AG20443 (cell line): Measurements from ENCODE around the gene BIRC7.

Experiments
- DNase-seq: peaks from one replicate; pipeline ENCODE4 v3.0.0; 2012; ENCODE audit warnings: low spot score, mixed read lengths

BIRC7 gene

DNA sequence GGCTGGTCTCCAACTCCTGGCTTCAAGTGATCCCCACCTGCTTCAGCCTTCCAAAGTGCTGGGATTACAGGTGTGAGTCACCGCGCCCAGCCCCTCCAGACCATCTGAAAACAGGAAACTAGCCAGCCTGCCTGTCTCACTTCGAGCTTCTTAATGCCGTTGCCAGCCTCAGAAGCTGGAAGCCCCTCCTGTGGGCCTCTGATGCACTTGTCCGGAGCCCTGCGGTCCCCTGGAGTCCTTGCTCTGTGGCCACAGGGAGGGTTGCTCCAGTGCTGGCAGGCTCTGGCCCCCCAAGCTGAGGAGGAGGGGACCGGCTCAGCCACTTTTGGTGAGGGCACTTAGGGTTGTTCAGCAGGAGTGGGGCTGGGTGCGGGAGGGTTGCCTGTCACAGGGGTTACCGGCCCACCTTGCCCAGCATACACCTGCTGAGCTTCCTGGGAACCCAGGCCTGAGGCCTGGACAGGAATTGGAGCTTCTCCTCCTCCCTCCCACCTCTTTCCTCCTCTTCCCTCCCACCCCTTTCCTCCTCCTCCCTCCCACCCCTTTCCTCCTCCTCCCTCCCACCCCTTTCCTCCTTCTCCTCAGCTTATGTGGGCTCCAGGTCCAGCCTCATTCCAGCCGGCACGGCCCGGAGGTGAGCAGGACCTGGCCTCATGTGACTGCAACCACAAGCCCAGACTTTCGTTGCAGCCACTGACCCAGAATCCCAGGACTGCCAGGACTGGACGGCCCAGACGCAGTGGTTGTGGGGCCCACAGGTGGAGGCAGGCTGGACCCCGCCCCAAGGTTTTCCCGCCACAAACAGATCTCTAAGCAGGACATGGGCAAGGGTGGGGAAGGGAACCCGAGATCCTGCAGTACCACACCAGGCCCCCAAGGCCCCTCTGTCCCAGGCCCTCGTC lies 9.4 kb upstream of the BIRC7 start:
- DNase-seq: no peak

GRCh38 chr20:63227260-63227659 lies 8.4 kb upstream of the BIRC7 start:
- no peak for DNase-seq

DNA sequence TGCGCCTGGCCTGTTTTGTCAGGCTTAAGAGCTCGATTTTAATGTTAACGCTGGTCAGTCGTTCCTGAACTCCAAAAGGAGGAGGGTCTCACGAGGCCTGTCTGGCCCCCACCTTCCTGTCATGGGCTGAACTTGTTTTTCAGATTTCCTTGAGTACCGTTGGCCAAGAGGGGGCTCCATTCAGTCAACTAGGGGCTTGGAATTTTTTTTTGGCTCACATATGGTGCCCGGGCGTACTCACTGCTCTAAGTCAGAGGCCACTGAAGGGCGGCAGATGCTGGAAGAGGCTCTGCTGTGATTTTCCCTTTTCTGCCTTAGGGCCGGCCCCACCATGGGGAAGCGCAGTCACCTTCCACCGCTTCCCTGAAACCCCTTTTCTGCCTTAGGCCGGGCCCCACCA lies 6.9 kb upstream of the BIRC7 start:
- DNase-seq: no peak

DNA sequence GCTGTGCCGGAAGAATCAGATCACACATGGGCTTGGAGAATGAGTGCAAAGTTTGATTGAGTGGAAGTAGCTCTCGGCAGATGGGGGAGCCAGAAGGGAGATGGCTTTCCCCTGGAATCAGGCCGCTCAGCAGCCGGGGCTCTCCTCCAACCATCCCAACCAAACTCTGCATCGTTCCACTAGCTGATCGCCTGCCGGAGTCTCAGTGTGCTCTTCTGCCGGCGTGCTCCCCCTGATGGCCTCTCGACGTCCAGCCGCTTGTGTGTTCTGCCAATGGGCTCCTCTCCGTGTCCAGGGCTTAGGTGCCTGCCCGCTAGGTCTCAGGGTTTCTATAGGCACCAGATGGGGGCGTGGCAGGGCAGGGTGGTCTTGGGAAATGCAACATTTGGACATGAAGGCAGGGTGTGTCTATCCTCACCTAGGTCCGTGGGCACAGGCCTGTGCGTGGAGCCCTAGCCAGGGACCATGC lies 4.9 kb upstream of the BIRC7 start:
- peak; percentile 85 for DNase-seq

- DNase-seq: peak; percentile 76
Observed at GRCh38 chr20:63232235-63233060, 3.3 kb upstream of the BIRC7 start.

DNA sequence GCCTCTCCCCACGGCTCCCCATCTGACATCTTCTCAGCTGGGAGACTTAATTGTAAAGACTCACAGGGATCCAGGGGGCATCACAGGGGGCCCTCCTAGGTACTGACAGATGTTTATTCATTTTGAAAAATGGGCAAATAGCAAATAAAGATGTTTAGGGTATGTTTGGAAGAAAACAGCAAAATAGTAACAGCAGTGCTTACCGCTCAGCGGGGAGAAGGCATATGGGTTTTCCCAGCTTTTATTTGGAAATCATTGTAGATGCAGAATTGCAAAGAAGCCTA lies 2.7 kb upstream of the BIRC7 start:
- no peak for DNase-seq

DNA sequence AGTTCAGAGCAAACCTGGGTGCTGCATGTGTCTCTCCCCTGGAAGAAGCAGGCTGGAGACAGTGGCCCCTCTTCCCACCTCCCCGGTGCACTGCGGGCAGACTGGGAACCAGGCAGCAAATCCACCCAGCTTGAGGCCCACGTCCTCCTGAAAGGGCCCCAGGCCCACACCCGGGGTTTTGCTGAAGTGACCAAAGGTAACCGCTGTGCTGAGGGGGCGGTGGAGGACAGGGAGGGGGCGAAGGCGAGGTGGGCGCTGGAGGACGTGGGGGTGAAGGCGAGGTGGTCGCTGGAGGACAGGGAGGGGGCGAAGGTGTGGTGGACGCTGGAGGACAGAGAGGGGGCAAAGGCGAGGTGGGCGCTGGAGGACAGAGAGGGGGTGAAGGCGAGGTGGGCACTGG lies 1.8 kb upstream of the BIRC7 start:
- no peak for DNase-seq

DNA sequence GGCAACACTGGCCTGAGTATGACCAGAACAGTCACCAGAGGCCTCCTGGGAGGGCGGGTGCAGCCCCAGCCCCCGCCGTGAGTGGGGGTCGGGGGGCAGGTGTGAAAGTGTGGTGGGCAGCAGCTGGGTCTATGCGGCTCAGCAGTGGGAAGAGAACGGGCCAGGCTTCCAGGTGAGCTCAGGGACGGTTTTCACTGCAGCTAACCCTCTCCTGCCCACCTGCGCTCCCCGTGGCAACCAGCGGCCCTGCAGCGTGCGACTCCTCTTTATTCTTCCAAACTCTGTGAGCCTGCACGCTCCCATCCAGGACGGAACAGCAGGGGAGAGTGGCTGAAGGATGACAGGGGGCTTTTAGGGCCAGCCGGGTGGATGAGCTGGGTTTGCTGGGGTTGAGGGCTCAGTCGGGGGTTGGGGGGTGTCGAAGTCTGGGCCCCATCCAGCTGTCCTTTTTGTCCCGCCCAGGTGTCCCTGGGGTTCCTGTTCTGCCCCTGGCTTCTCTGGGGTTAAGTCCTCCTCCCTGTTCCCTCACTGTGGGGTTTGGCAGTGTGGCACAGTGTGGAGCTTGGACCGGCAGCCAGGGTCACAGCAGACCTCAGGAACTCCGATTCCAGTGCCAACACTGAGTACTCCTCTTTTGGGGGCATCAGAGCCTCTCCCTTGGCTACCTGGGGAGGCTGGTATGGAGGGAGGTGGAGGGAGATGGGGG lies 859 bp upstream of the BIRC7 start:
- peak; percentile 43 for DNase-seq

DNA sequence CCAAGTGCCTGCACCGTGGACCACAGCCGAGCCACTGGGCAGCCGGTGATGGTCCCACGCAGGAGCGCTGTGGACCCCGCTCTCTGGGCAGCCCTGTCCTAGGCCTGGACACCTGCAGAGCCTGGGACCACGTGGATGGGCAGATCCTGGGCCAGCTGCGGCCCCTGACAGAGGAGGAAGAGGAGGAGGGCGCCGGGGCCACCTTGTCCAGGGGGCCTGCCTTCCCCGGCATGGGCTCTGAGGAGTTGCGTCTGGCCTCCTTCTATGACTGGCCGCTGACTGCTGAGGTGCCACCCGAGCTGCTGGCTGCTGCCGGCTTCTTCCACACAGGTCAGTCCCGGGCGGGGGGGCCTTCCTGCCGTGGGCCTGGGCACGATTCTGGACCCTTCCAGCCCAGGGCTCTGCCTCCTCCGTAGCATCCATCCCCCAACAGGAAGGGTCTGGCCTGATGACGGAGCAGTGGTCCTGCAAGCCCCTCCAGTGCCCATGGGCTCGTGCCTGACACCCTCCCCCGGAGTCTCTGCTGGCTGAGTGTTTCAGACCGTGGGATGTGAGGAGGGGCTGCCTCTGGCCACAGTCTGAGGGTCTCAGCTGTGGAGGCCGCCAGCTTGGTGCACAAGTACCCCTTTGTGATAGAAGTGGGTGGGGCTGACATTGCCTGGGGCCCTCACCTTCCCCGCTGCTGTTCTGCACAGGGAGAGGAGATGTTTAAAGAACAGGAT lies 572 bp downstream of the BIRC7 start:
- no peak for DNase-seq

GRCh38 chr20:63238031-63238430 lies 2.3 kb downstream of the BIRC7 start:
- no peak for DNase-seq

DNA sequence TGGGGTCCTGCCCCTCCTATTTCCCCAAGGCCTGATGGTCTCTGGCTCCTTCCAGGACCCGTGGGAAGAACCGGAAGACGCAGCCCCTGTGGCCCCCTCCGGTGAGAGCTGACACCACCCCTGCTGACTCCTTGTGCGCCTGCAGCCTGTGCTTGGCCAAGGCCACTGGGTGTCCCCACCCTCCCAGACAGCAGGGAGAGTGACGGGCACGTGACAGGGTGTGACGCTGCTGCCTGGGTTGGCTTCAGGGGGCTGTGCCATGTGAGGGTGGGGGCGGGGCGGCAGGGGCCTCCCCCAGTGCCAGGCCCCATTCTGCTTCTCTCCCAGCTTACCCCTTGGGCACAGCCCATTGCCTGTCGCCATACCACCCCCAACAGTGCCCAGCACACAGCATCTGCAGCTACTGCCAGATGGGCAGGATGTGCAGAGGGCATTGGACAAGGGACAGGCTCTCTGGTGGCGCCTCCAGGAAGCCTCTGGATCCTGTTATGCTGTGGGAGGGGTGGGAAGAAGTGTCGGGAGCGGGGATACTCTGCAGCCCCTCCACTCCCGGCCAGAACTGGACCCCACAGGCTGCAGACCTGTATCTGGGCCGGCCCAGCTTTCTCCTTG lies 2.9 kb downstream of the BIRC7 start:
- no peak for DNase-seq

DNA sequence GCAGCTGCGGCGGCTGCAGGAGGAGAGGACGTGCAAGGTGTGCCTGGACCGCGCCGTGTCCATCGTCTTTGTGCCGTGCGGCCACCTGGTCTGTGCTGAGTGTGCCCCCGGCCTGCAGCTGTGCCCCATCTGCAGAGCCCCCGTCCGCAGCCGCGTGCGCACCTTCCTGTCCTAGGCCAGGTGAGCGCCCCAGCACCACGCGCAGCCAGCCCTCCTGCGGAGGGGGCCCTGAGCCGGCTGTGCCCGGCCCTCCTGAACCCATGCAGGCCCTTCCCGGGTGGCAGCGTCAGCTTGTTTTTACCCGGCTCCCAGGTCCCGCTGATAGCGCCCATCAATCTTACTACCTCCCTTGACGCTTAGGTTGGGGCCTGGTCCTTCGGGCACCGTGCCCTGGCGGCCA lies 3.7 kb downstream of the BIRC7 start:
- no peak for DNase-seq

DNA sequence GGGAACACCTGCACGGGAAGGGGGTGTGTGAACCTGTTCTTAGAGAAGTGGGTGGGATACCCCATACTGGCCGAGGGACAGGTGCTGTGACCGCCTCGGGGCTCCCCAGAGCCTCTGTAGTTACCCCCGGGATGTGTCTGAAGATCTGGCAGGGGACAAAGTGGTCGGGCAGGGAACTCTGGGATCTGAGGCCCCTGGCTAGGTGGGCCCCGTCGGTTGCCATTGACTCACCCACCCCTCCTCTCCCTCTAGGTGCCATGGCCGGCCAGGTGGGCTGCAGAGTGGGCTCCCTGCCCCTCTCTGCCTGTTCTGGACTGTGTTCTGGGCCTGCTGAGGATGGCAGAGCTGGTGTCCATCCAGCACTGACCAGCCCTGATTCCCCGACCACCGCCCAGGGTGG lies 4.3 kb downstream of the BIRC7 start:
- DNase-seq: no peak

DNA sequence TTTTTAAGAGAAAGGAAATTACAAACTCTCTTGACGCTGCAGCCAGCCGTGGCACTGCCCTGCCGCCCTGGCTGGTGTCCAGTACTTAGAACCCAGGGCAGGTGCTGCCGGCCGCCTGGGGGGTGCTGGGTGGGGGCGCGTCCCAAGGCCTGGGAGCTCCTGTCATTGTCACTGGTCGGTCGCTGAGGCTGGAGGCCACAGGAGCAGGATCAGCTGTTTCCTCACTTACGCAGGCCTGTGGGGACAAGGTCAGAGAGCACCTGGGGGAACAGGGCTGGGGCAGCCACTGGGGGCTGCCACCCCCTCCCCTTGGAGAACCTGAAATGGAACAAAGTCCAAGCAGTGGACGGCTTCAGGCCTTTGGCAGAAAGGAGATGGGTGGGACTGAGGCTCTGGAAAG lies 5.6 kb downstream of the BIRC7 start:
- DNase-seq: no peak

GRCh38 chr20:63242736-63243135 lies 7.0 kb downstream of the BIRC7 start:
- DNase-seq: no peak

DNA sequence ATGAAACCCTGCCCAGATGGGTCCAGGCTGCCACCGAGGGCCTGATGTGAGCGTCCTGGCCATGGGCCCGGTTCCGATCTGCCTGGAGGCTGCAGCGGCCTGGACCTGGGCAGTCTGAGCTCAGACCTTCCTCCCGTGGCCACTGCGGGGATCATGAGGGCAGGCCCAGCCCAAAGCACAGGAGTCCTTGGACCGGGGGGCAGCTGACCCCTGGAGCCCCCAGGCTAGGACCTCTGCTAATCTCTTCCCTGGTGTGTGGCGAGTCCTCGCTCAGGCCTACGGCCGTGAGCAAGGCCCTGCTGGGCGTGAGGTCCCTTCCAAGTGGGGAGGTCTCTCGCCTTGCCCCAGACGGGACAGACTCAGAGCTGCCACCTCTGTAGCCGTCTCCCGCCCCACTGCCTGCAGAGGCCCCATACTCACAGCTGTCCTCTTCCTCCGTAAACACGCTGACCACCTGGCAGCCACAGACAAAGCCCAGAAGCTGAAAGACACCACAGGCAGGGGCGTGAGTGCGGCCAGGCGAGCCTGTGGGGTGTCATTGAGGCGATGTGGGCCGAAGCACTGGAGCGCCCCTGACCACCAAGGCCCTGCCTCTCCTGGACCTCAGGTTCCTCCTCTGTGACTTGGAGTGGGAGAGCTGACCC lies 8.0 kb downstream of the BIRC7 start:
- no peak for DNase-seq

- DNase-seq: no peak
Observed at GRCh38 chr20:63244468-63244867, 8.8 kb downstream of the BIRC7 start.

DNA sequence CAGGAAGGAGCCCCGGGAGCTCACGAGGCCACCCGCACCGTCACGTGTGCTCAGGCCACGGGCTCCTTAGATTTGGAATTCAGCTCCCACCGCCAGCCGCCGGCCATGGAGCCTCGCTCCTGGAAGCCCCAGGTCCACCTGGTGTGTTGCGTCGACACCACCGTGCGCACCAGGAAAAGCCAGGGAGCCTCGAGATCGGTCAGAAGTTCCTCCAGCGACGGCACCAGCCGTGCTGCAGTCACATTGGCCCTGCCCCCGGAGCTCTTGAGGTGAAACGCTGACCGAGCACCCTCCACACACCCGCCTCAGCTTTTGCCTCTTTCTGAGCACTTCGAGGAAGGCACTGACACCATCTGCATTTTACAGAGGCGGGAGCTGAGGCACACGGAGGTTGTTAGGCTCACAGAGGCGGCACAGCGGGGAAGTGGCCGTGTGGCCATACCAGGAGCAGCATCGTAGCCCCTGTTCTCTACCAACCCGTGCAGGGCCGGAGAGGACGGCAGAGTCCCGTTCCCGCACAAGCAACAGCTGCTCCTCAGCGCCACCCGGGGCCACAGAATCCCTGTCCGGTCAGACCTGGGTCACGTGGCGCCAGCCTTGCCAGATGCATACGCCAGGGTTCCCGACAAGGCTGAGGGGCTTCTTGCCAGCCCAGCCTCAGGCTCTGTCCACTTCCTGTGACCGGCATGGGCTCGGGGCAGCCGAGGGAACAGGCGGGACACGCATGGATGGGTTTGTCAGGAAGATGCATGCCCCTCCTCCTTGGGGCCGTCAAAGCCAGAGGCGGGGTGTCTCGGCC lies 11.0 kb downstream of the BIRC7 start:
- DNase-seq: no peak

GRCh38 chr20:63247671-63248228 lies 12.0 kb downstream of the BIRC7 start:
- DNase-seq: no peak
